AG09319 (cell line): Measurements from ENCODE around the gene MAVS.

Source experiments
- DNase-seq: peaks from one replicate; pipeline ENCODE4 v3.0.0-alpha.2; 2010; ENCODE audit warnings: low read depth; ENCODE audit errors: extremely low read depth
- CTCF ChIP-seq: IDR thresholded peaks from 2 replicates; pipeline ENCODE4 v1.5.1; 2011; ENCODE audit warnings: low read depth, mild to moderate bottlenecking, inconsistent platforms, low read length, moderate library complexity

MAVS gene

GRCh38 chr20:3808544-3808943 lies 38.1 kb upstream of the MAVS start:
- no peak for TF ChIP-seq CTCF
- DNase-seq = no peak

- peak; percentile 99 for DNase-seq
- no peak for TF ChIP-seq CTCF
Measured at GRCh38 chr20:3811467-3812258, 35.0 kb upstream of the MAVS start.

- DNase-seq = no peak
- TF ChIP-seq CTCF = no peak
Measured at GRCh38 chr20:3812259-3812681, 34.4 kb upstream of the MAVS start.

- no peak for DNase-seq
- no peak for TF ChIP-seq CTCF
Measured at GRCh38 chr20:3812975-3813847, 33.4 kb upstream of the MAVS start.

- no peak for TF ChIP-seq CTCF
- no peak for DNase-seq
Measured at GRCh38 chr20:3813848-3814581, 32.6 kb upstream of the MAVS start.

- TF ChIP-seq CTCF = no peak
- DNase-seq = no peak
Measured at GRCh38 chr20:3814928-3815495, 31.6 kb upstream of the MAVS start.
